Measurements from ENCODE around the gene VAV1.

- TF ChIP-seq, protein P1, sequence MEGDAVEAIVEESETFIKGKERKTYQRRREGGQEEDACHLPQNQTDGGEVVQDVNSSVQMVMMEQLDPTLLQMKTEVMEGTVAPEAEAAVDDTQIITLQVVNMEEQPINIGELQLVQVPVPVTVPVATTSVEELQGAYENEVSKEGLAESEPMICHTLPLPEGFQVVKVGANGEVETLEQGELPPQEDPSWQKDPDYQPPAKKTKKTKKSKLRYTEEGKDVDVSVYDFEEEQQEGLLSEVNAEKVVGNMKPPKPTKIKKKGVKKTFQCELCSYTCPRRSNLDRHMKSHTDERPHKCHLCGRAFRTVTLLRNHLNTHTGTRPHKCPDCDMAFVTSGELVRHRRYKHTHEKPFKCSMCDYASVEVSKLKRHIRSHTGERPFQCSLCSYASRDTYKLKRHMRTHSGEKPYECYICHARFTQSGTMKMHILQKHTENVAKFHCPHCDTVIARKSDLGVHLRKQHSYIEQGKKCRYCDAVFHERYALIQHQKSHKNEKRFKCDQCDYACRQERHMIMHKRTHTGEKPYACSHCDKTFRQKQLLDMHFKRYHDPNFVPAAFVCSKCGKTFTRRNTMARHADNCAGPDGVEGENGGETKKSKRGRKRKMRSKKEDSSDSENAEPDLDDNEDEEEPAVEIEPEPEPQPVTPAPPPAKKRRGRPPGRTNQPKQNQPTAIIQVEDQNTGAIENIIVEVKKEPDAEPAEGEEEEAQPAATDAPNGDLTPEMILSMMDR (IDR thresholded peaks at IDR 0.05; ENCODE audit: low read depth, low read length, missing input control) = no peak
- TF ChIP-seq FOXA1 (IDR thresholded peaks at IDR 0.05) = no peak
- no peak for TF ChIP-seq RAD21 (IDR thresholded peaks at IDR 0.05)
These were observed 38.9 kb downstream of the VAV1 start for GRCh38 chr19:6811378-6811777.
